HT1080 (cell line): ENCODE data around the gene ERO1B. TPM values are rescaled to one million over a fixed set of nuclear protein-coding genes. Genes with fewer than 3 reads are reported as not detected.

Source experiments
- DNase-seq: peaks from one replicate; pipeline ENCODE4 v3.0.0-alpha.2; 2015; ENCODE audit warnings: low read depth
- total RNA-seq: library from RNA; depleted of rRNA; stranded (reverse); fragments of >200 nt; shearing (Covaris generic); gene quantifications from 2 replicates; pipeline ENCODE4 v1.2.3, GENCODE V29; 2014

The ERO1B gene
- total RNA-seq, 1 experiment from 2014 or later, result 2.6 TPM

- DNase-seq, result no peak
Measured at GRCh38 chr1:236301080-236301957, 19.6 kb upstream of the ERO1B start.

GRCh38 chr1:236297161-236297560, 15.4 kb upstream of the ERO1B start:
- DNase-seq, result no peak

GRCh38 chr1:236292425-236292824, 10.7 kb upstream of the ERO1B start:
- no peak for DNase-seq

GRCh38 chr1:236289492-236290131, 7.9 kb upstream of the ERO1B start:
- no peak for DNase-seq

GRCh38 chr1:236288620-236288976, 6.8 kb upstream of the ERO1B start:
- no peak for DNase-seq

GRCh38 chr1:236287757-236288619, 6.2 kb upstream of the ERO1B start:
- DNase-seq, result peak; percentile 11

- DNase-seq, result no peak
Measured at GRCh38 chr1:236287356-236287755, 5.6 kb upstream of the ERO1B start.

- peak; percentile 18 for DNase-seq
Measured at GRCh38 chr1:236284291-236284721, 2.5 kb upstream of the ERO1B start.

- DNase-seq, result no peak
Measured at GRCh38 chr1:236282719-236283118, 961 bp upstream of the ERO1B start.

- no peak for DNase-seq
Measured at GRCh38 chr1:236282425-236282716, 613 bp upstream of the ERO1B start.

GRCh38 chr1:236281198-236281653, 532 bp downstream of the ERO1B start:
- peak; percentile 24 for DNase-seq

- no peak for DNase-seq
Measured at GRCh38 chr1:236280438-236281197, 1.1 kb downstream of the ERO1B start.

- DNase-seq, result no peak
Measured at GRCh38 chr1:236275586-236275985, 6.2 kb downstream of the ERO1B start.

GRCh38 chr1:236275061-236275460, 6.7 kb downstream of the ERO1B start:
- no peak for DNase-seq

- DNase-seq, result no peak
Measured at GRCh38 chr1:236273358-236273757, 8.4 kb downstream of the ERO1B start.

- no peak for DNase-seq
Measured at GRCh38 chr1:236269439-236269838, 12.3 kb downstream of the ERO1B start.

GRCh38 chr1:236261898-236262297, 19.9 kb downstream of the ERO1B start:
- no peak for DNase-seq

GRCh38 chr1:236261033-236261432, 20.7 kb downstream of the ERO1B start:
- DNase-seq, result no peak

- DNase-seq, result no peak
Measured at GRCh38 chr1:236259043-236259442, 22.7 kb downstream of the ERO1B start.

GRCh38 chr1:236258114-236258622, 23.6 kb downstream of the ERO1B start:
- DNase-seq, result no peak

- no peak for DNase-seq
Measured at GRCh38 chr1:236257216-236257615, 24.5 kb downstream of the ERO1B start.
